HCT116 (cell line): ENCODE data around the gene CLDN3.

Source experiments
- ATF3 ChIP-seq: IDR thresholded peaks from 2 replicates; pipeline ENCODE4 v1.6.1; 2012
- CEBPB ChIP-seq: IDR thresholded peaks from 2 replicates; pipeline ENCODE4 v1.6.1; 2012; ENCODE audit warnings: low read depth
- CTCF ChIP-seq, 3 experiments: fragments of 200-600 bp in 1 of 3; sonication (generic) in 1 of 3; IDR thresholded peaks in 2 of 3; conservative IDR thresholded peaks in 1 of 3; 2 replicates each; pipeline ENCODE4 v1.5.1; 2012 to 2017; ENCODE audit warnings: low read depth in 2 of 3, low read length in 2 of 3, antibody characterized with exemption in 1 of 3, borderline replicate concordance in 1 of 3, control low read depth in 1 of 3, mild to moderate bottlenecking in 1 of 3, mixed read lengths in 1 of 3, mixed run types in 1 of 3, moderate library complexity in 1 of 3; ENCODE audit not compliant: insufficient read depth in 1 of 3
- JUND ChIP-seq: IDR thresholded peaks from 2 replicates; pipeline ENCODE4 v1.6.1; 2012
- POLR2A ChIP-seq: IDR thresholded peaks from 2 replicates; pipeline ENCODE4 v1.7.0; 2011; ENCODE audit warnings: borderline replicate concordance; ENCODE audit not compliant: insufficient read depth, insufficient read length; ENCODE audit errors: extremely low read depth
- POLR2AphosphoS5 ChIP-seq: IDR thresholded peaks from 2 replicates; pipeline ENCODE4 v1.6.1; 2011; ENCODE audit warnings: mild to moderate bottlenecking, low read depth, low read length, moderate library complexity
- RAD21 ChIP-seq: IDR thresholded peaks from 2 replicates; pipeline ENCODE4 v1.6.1; 2012; ENCODE audit warnings: low read depth, mild to moderate bottlenecking

GRCh38 chr7:73786588-73786987, 16.5 kb upstream of the CLDN3 start:
- TF ChIP-seq CTCF (IDR thresholded peaks at IDR 0.05 in 2 of 3, conservative IDR thresholded peaks at IDR 0.05 in 1 of 3; ENCODE audit: borderline replicate concordance in 1 of 3, insufficient read depth in 1 of 3, low read depth in 2 of 3, low read length in 2 of 3) (no peak), POLR2A (no peak), ATF3 (no peak), JUND (no peak), RAD21 (no peak), CEBPB (no peak), POLR2AphosphoS5 (no peak)
